Measurements from ENCODE around the gene B4GAT1.

B4GAT1 gene

GRCh38 chr11:66369073-66369894 lies 21.9 kb upstream of the B4GAT1 start:
- FAIRE-seq, result no peak
- DNase-seq (ENCODE audit: insufficient read length), result peak; percentile 3
- TF ChIP-seq POLR2A (IDR thresholded peaks at IDR 0.05; ENCODE audit: low read depth, low read length) (no peak), TAF1 (IDR thresholded peaks at IDR 0.05; ENCODE audit: borderline replicate concordance, low read depth, low read length) (no peak), POLR2AphosphoS5 (IDR thresholded peaks at IDR 0.05; ENCODE audit: low read depth, low read length) (no peak)

GRCh38 chr11:66368484-66368883 lies 21.1 kb upstream of the B4GAT1 start:
- TF ChIP-seq POLR2A (IDR thresholded peaks at IDR 0.05; ENCODE audit: low read depth, low read length) (no peak), POLR2AphosphoS5 (IDR thresholded peaks at IDR 0.05; ENCODE audit: low read depth, low read length) (no peak), TAF1 (IDR thresholded peaks at IDR 0.05; ENCODE audit: borderline replicate concordance, low read depth, low read length) (no peak)
- FAIRE-seq (no peak), DNase-seq (ENCODE audit: insufficient read length) (no peak)

- FAIRE-seq, result no peak
- DNase-seq (ENCODE audit: insufficient read length), result no peak
- no peak for TF ChIP-seq POLR2A (IDR thresholded peaks at IDR 0.05; ENCODE audit: low read depth, low read length)
- TF ChIP-seq POLR2AphosphoS5 (IDR thresholded peaks at IDR 0.05; ENCODE audit: low read depth, low read length), result no peak
- no peak for TF ChIP-seq TAF1 (IDR thresholded peaks at IDR 0.05; ENCODE audit: borderline replicate concordance, low read depth, low read length)
Measured at GRCh38 chr11:66367561-66368312, 20.3 kb upstream of the B4GAT1 start.

- no peak for FAIRE-seq
- DNase-seq (ENCODE audit: insufficient read length), result no peak
- TF ChIP-seq TAF1 (IDR thresholded peaks at IDR 0.05; ENCODE audit: borderline replicate concordance, low read depth, low read length) (no peak), POLR2A (IDR thresholded peaks at IDR 0.05; ENCODE audit: low read depth, low read length) (no peak), POLR2AphosphoS5 (IDR thresholded peaks at IDR 0.05; ENCODE audit: low read depth, low read length) (no peak)
Measured at GRCh38 chr11:66366844-66367477, 19.5 kb upstream of the B4GAT1 start.

- DNase-seq (ENCODE audit: insufficient read length) (peak; percentile 4), FAIRE-seq (no peak)
- TF ChIP-seq TAF1 (IDR thresholded peaks at IDR 0.05; ENCODE audit: borderline replicate concordance, low read depth, low read length) (no peak), POLR2A (IDR thresholded peaks at IDR 0.05; ENCODE audit: low read depth, low read length) (no peak), POLR2AphosphoS5 (IDR thresholded peaks at IDR 0.05; ENCODE audit: low read depth, low read length) (no peak)
Measured at GRCh38 chr11:66365711-66366619, 18.5 kb upstream of the B4GAT1 start.

- DNase-seq (ENCODE audit: insufficient read length), result peak; percentile 5
- no peak for TF ChIP-seq TAF1 (IDR thresholded peaks at IDR 0.05; ENCODE audit: borderline replicate concordance, low read depth, low read length)
- no peak for TF ChIP-seq POLR2AphosphoS5 (IDR thresholded peaks at IDR 0.05; ENCODE audit: low read depth, low read length)
- TF ChIP-seq POLR2A (IDR thresholded peaks at IDR 0.05; ENCODE audit: low read depth, low read length), result no peak
- no peak for FAIRE-seq
Measured at GRCh38 chr11:66365166-66365565, 17.7 kb upstream of the B4GAT1 start.

GRCh38 chr11:66363805-66364535 lies 16.5 kb upstream of the B4GAT1 start:
- FAIRE-seq, result peak; percentile 30
- DNase-seq (ENCODE audit: insufficient read length), result peak; percentile 82

GRCh38 chr11:66363187-66363601 lies 15.8 kb upstream of the B4GAT1 start:
- FAIRE-seq, result no peak
- no peak for TF ChIP-seq TAF1 (IDR thresholded peaks at IDR 0.05; ENCODE audit: borderline replicate concordance, low read depth, low read length)
- no peak for TF ChIP-seq POLR2A (IDR thresholded peaks at IDR 0.05; ENCODE audit: low read depth, low read length)
- TF ChIP-seq POLR2AphosphoS5 (IDR thresholded peaks at IDR 0.05; ENCODE audit: low read depth, low read length), result no peak; the same call in 1 of the 2 replicates
- DNase-seq (ENCODE audit: insufficient read length), result peak; percentile 4

More at GRCh38 chr11:66363805-66364535, 16.5 kb upstream of the B4GAT1 start:
- no peak for TF ChIP-seq POLR2AphosphoS5 (IDR thresholded peaks at IDR 0.05; ENCODE audit: low read depth, low read length)
- TF ChIP-seq TAF1 (IDR thresholded peaks at IDR 0.05; ENCODE audit: borderline replicate concordance, low read depth, low read length), result no peak
- TF ChIP-seq POLR2A (IDR thresholded peaks at IDR 0.05; ENCODE audit: low read depth, low read length), result no peak

GRCh38 chr11:66362481-66363147 lies 15.2 kb upstream of the B4GAT1 start:
- peak; percentile 9 for DNase-seq (ENCODE audit: insufficient read length)
- no peak for FAIRE-seq
- TF ChIP-seq POLR2A (IDR thresholded peaks at IDR 0.05; ENCODE audit: low read depth, low read length) (no peak), TAF1 (IDR thresholded peaks at IDR 0.05; ENCODE audit: borderline replicate concordance, low read depth, low read length) (no peak), POLR2AphosphoS5 (IDR thresholded peaks at IDR 0.05; ENCODE audit: low read depth, low read length) (no peak; the same call in 1 of the 2 replicates)

Measured in GM12892 (cell line).